Trophoblast cell (in vitro differentiated cells and primary cell): ENCODE data around the gene SAP30L.

Experiments used
- DNase-seq, 2 donors: peaks; one replicate each; pipeline ENCODE4 v3.0.0-alpha.2; 2016
- H2AFZ ChIP-seq: 2 replicates; pipeline ENCODE4 v1.6.1; 2013; ENCODE audit warnings: low read length, moderate library complexity, mild to moderate bottlenecking; ENCODE audit not compliant: insufficient read depth, poor library complexity
- H2AK5ac ChIP-seq: 2 replicates; pipeline ENCODE4 v1.6.1; 2013; ENCODE audit warnings: mild to moderate bottlenecking, low read length
- H2BK120ac ChIP-seq: 2 replicates; pipeline ENCODE4 v1.6.1; 2013; ENCODE audit warnings: low read length, mild to moderate bottlenecking, moderate library complexity; ENCODE audit not compliant: insufficient read depth, poor library complexity
- H2BK12ac ChIP-seq: 2 replicates; pipeline ENCODE4 v1.6.1; 2013; ENCODE audit warnings: mild to moderate bottlenecking, low read length, moderate library complexity
- H2BK5ac ChIP-seq: 2 replicates; pipeline ENCODE4 v1.6.1; 2013; ENCODE audit warnings: low read length, low read depth, moderate library complexity, mild to moderate bottlenecking; ENCODE audit not compliant: poor library complexity
- H3K14ac ChIP-seq: 2 replicates; pipeline ENCODE4 v1.6.1; 2013; ENCODE audit warnings: mild to moderate bottlenecking, low read length
- H3K18ac ChIP-seq: 2 replicates; pipeline ENCODE4 v1.6.1; 2013; ENCODE audit warnings: mild to moderate bottlenecking, low read length
- H3K23ac ChIP-seq: 2 replicates; pipeline ENCODE4 v1.6.1; 2013; ENCODE audit warnings: low read length
- H3K27ac ChIP-seq: 2 replicates; pipeline ENCODE4 v1.5.1; 2013; ENCODE audit warnings: low read depth, mild to moderate bottlenecking, inconsistent platforms, low read length, moderate library complexity
- H3K27me3 ChIP-seq: 2 replicates; pipeline ENCODE4 v1.6.1; 2013; ENCODE audit warnings: inconsistent platforms, mild to moderate bottlenecking, low read length, moderate library complexity; ENCODE audit not compliant: insufficient read depth
- H3K36me3 ChIP-seq, 2 experiments: 1 replicate in 1 of 2; 2 replicates in 1 of 2; pipeline ENCODE4 v1.6.1; 2013; ENCODE audit warnings: low read length in 2 of 2, mild to moderate bottlenecking in 2 of 2, moderate library complexity in 1 of 2; ENCODE audit not compliant: insufficient read depth in 2 of 2, control insufficient read depth in 1 of 2
- H3K4ac ChIP-seq: 2 replicates; pipeline ENCODE4 v1.6.1; 2013; ENCODE audit warnings: low read depth, mild to moderate bottlenecking, low read length, moderate library complexity
- H3K4me1 ChIP-seq, 2 experiments: 1 replicate in 1 of 2; 2 replicates in 1 of 2; pipeline ENCODE4 v1.6.1; 2013; ENCODE audit warnings: low read length in 2 of 2, mild to moderate bottlenecking in 2 of 2, moderate library complexity in 1 of 2; ENCODE audit not compliant: insufficient read depth in 2 of 2, control insufficient read depth in 1 of 2
- H3K4me2 ChIP-seq: 2 replicates; pipeline ENCODE4 v1.6.1; 2013; ENCODE audit warnings: inconsistent platforms, mild to moderate bottlenecking, low read length, moderate library complexity
- H3K4me3 ChIP-seq: 2 replicates; pipeline ENCODE4 v1.5.1; 2013; ENCODE audit warnings: mild to moderate bottlenecking, low read depth, low read length, inconsistent platforms
- H3K79me1 ChIP-seq: one replicate; pipeline ENCODE4 v1.6.1; 2013; ENCODE audit warnings: low read length
- H3K79me2 ChIP-seq: 2 replicates; pipeline ENCODE4 v1.6.1; 2013; ENCODE audit warnings: low read length, mild to moderate bottlenecking; ENCODE audit not compliant: control insufficient read depth, insufficient read depth, poor library complexity
- H3K9ac ChIP-seq: 2 replicates; pipeline ENCODE4 v1.6.1; 2013; ENCODE audit warnings: mild to moderate bottlenecking, low read length
- H3K9me3 ChIP-seq: 2 replicates; pipeline ENCODE4 v1.6.1; 2013; ENCODE audit warnings: low read depth, mild to moderate bottlenecking, control low read depth, inconsistent platforms, low read length; ENCODE audit not compliant: insufficient read depth
- H4K12ac ChIP-seq: 2 replicates; pipeline ENCODE4 v1.6.1; 2013; ENCODE audit warnings: low read depth, mild to moderate bottlenecking, low read length, moderate library complexity
- H4K8ac ChIP-seq: 2 replicates; pipeline ENCODE4 v1.6.1; 2013; ENCODE audit warnings: low read depth, mild to moderate bottlenecking, low read length, moderate library complexity
- H4K91ac ChIP-seq: one replicate; pipeline ENCODE4 v1.6.1; 2013; ENCODE audit warnings: low read depth, mild to moderate bottlenecking, low read length, moderate library complexity
- WGBS: extraction: QIAGEN DNeasy Blood & Tissue Kit; methylation state at CpG from one replicate; pipeline ENCODE4 v1.1.7; 2013; ENCODE audit warnings: missing lambda C conversion rate; ENCODE audit not compliant: insufficient read length, insufficient coverage; ENCODE audit errors: extremely low coverage; 5-methylcytosine and 5-hydroxymethylcytosine counted together

SAP30L gene

DNA sequence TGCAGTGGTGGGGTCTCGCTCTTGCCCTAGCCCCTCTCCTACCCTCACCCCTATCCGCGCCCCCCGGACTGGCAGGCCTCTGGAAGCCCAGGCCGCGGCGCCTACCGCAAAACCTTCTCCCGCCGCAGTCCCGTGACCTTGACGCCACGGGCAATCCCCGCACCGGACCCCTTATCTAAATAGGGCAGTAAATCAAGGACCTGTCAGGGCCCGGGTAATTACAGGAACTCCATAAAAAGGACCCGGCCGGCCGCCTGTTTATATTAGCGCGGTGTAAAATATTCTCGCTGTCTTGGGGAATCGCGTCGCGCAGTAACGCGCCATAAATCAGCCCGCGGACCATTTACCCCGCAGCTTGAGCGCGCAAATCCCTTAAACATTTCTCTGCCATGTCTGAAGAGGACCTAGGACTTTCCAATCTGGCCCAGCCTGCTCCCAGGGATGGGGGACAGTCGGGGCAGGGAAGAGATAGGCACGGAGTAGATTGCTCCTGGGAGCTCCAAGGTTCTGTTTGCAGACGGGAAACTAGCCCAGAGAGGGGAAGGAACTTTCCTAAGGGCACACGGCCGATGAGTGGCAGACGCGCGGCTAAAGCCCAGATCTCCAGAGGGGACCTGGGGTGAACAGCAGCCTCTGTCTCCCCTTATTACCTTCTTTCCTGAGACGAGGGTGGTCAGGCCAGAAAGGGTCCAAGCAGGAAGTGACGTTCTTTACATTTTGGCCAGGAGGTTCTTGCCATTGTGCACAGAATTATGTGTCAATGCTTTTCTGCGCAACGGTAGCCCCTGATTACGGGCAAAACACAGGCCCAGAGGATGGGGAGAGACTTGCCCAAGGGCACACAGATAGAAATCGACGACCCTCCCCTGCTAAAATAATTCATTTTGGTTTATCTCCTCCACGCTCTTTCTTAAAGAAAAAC lies 37.0 kb downstream of the SAP30L start:
- peak overlapping the region; percentile 94 for H2BK12ac ChIP-seq
- peak overlapping the region; percentile 26 for H3K4me3 ChIP-seq
- H3K9me3 ChIP-seq: no peaks in the 10 kb centered on the region
- no peak overlapping the region for H3K9ac ChIP-seq
- H4K91ac ChIP-seq: peak overlapping the region; percentile 96
- H4K8ac ChIP-seq: peak overlapping the region; percentile 82
- peak overlapping the region; percentile 90 for H2AK5ac ChIP-seq
- H4K12ac ChIP-seq: peak overlapping the region; percentile 55
- peak overlapping the region; percentile 98 for H2BK5ac ChIP-seq
- no peaks in the 10 kb centered on the region for H3K27me3 ChIP-seq
- peaks cover 76% of the 10 kb centered on the region for H3K79me1 ChIP-seq
- peak overlapping the region; percentile 95 for H3K14ac ChIP-seq
- H3K4me1 ChIP-seq: peaks cover 27 to 38% of the 10 kb centered on the region in 2 experiments
- WGBS: no CpG with 5 or more reads among the region's 49 CpGs
- H3K4me2 ChIP-seq: peak overlapping the region; percentile 79
- H3K23ac ChIP-seq: no peak overlapping the region
- peak overlapping the region; percentile 96 for H3K4ac ChIP-seq
- peak overlapping the region; percentile 86 for H3K18ac ChIP-seq
- peak overlapping the region; percentile 33 for H2AFZ ChIP-seq
- peaks cover under 1 to 4% of the 10 kb centered on the region in 2 experiments for H3K36me3 ChIP-seq
- no peak for DNase-seq
- peak overlapping the region; percentile 97 for H2BK120ac ChIP-seq
- peak overlapping the region; percentile 93 for H3K27ac ChIP-seq
- H3K79me2 ChIP-seq: peaks cover 50% of the 10 kb centered on the region

DNA sequence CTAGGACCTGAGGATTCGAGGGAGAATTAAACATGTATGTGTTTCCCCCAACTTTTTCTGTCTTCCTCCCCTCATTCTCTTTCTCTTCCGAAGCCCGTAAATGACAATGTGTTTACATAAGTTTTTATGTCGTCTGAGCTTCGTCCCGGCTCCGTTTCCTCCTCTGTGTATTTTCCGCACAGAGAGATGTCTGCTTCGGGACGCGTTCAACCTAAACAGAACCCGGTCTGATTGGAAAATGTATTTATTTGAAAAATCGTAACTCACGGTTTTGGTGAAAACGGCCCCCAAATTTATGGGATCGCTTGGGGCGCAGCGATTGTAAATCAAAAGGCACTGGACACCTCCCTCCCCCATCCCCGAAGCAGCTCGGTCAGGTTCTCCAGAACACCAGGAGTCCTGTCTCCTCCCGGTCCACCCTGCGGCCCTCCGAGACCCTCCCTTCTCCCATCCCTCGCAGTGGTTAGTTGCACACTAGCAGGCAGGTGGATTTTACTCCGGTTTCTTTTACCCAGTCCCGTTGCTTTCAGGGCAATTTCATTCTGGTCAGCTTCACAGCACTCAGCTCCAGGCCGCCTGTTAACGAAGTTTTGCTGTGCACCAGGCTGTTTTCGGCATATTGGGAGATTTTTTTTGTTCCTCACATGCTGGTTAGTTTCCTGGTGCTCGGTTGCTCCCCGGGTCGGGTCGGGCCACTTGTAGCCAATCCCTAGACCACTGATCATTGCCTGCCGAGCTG lies 38.0 kb downstream of the SAP30L start:
- peak overlapping the region; percentile 97 for H2BK120ac ChIP-seq
- no CpG with 5 or more reads among the region's 34 CpGs for WGBS
- no peaks in the 10 kb centered on the region for H3K9me3 ChIP-seq
- no peak for DNase-seq
- H3K18ac ChIP-seq: peak overlapping the region; percentile 99
- no peaks in the 10 kb centered on the region for H3K27me3 ChIP-seq
- H3K4ac ChIP-seq: peak overlapping the region; percentile 97
- peak overlapping the region; percentile 9 for H2AFZ ChIP-seq
- H4K91ac ChIP-seq: peak overlapping the region; percentile 97
- peak overlapping the region; percentile 95 for H2BK12ac ChIP-seq
- H3K79me2 ChIP-seq: peaks cover 46% of the 10 kb centered on the region
- H2BK5ac ChIP-seq: peak overlapping the region; percentile 95
- H3K23ac ChIP-seq: no peak overlapping the region
- peaks cover 71% of the 10 kb centered on the region for H3K79me1 ChIP-seq
- peak overlapping the region; percentile 95 for H3K14ac ChIP-seq
- no peak overlapping the region for H3K9ac ChIP-seq
- H4K12ac ChIP-seq: no peak overlapping the region
- H3K4me2 ChIP-seq: peak overlapping the region; percentile 79
- peaks cover 28 to 38% of the 10 kb centered on the region in 2 experiments for H3K4me1 ChIP-seq
- H3K36me3 ChIP-seq: peaks cover 0 to 2% of the 10 kb centered on the region in 2 experiments
- no peak overlapping the region for H3K4me3 ChIP-seq
- peak overlapping the region; percentile 90 for H4K8ac ChIP-seq
- H2AK5ac ChIP-seq: peak overlapping the region; percentile 93
- H3K27ac ChIP-seq: peak overlapping the region; percentile 93

DNA sequence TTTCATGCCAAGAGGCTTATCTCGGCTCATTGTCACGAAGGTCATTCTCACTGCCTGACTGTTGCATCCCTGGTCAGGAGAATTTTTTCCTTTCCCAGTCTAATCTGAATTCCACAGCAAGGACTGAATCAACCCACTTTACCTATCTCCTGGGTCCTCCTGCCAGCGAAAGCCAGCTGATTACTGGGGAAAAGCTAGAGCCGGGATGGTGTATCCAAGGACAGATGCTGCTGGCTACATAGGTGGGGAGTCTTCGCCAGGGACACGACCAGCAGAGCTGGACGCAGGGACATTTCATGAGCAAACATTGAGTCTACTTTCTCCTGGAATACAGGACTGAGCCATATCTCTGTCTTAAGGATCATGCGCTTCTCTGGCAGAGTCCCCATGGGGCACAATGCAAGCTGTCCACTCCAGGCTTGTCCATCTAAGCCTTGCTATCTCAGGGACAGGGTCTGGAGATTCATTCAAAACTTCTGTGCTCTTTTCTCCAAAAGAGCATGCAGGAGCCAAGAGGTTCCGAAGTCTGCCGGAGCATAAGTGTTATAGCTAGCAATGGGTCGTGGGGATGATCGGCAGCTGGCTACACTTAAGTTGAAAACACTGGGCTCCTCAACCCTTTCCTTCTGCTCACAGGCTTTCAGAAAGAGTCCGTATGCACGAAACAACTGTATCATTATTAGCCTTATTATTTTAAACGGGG lies 38.7 kb downstream of the SAP30L start:
- H3K79me2 ChIP-seq: peaks cover 39% of the 10 kb centered on the region
- peak overlapping the region; percentile 93 for H2AK5ac ChIP-seq
- H3K4me2 ChIP-seq: peak overlapping the region; percentile 79
- peak overlapping the region; percentile 97 for H4K91ac ChIP-seq
- H3K18ac ChIP-seq: peak overlapping the region; percentile 99
- peak overlapping the region; percentile 95 for H3K14ac ChIP-seq
- peak overlapping the region; percentile 9 for H2AFZ ChIP-seq
- H4K12ac ChIP-seq: no peak overlapping the region
- peak overlapping the region; percentile 90 for H4K8ac ChIP-seq
- no peaks in the 10 kb centered on the region for H3K36me3 ChIP-seq
- peak overlapping the region; percentile 95 for H2BK12ac ChIP-seq
- H3K27me3 ChIP-seq: no peaks in the 10 kb centered on the region
- H3K9me3 ChIP-seq: no peaks in the 10 kb centered on the region
- no peak overlapping the region for H3K4me3 ChIP-seq
- peak overlapping the region; percentile 93 for H3K27ac ChIP-seq
- no CpG with 5 or more reads among the region's 15 CpGs for WGBS
- peaks cover 64% of the 10 kb centered on the region for H3K79me1 ChIP-seq
- peak overlapping the region; percentile 97 for H3K4ac ChIP-seq
- peak overlapping the region; percentile 95 for H2BK5ac ChIP-seq
- H3K4me1 ChIP-seq: peaks cover 28 to 38% of the 10 kb centered on the region in 2 experiments
- H3K23ac ChIP-seq: no peak overlapping the region
- H2BK120ac ChIP-seq: peak overlapping the region; percentile 97
- peak overlapping the region; percentile 4 for H3K9ac ChIP-seq
- no peak for DNase-seq

DNA sequence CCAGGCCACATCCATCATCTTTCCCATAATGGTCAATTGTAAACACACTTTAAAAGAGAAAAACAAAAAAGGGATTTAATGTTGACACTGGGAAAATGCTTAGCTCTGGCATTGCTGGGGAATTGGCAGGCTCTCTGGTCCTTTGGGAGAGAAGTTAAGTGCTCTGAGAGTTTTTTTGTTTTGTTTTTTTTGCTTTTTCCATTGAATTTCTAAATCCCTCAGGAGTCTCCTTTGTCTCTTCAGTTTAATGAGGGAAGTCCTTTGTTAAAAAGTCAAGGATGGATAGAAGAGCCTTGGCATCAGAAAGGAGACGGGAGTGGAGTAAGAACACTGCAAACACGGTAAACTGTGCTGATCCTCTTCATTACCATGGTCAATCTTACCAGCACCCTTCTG lies 39.3 kb downstream of the SAP30L start:
- Histone ChIP-seq H4K8ac (peak overlapping the region; percentile 94), H2AFZ (no peak overlapping the region)

More for the DNA sequence above, 39.3 kb downstream of the SAP30L start:
- Histone ChIP-seq H2BK5ac (peak overlapping the region; percentile 98), H4K12ac (no peak overlapping the region), H3K23ac (no peak overlapping the region), H3K79me1 (peaks cover 61% of the 10 kb centered on the region), H3K18ac (peak overlapping the region; percentile 82), H3K36me3 (no peaks in the 10 kb centered on the region), H3K27ac (peak overlapping the region; percentile 93), H3K9me3 (no peaks in the 10 kb centered on the region), H2AK5ac (peak overlapping the region; percentile 81), H3K4ac (peak overlapping the region; percentile 97), H2BK12ac (peak overlapping the region; percentile 91), H4K91ac (peak overlapping the region; percentile 99), H3K79me2 (peaks cover 33% of the 10 kb centered on the region), H3K4me2 (peak overlapping the region; percentile 79), H3K27me3 (no peaks in the 10 kb centered on the region), H3K4me3 (no peak overlapping the region), H3K14ac (peak overlapping the region; percentile 89), H3K9ac (no peak overlapping the region), H3K4me1 (peaks cover 28 to 38% of the 10 kb centered on the region in 2 experiments), H2BK120ac (peak overlapping the region; percentile 97)
- WGBS: no CpG with 5 or more reads among the region's 2 CpGs
- DNase-seq: no peak
